ENCODE measurements around the gene ZIK1. TPM values are rescaled to one million over a fixed set of nuclear protein-coding genes. Genes with fewer than 3 reads are reported as not detected.

The ZIK1 gene
- total and polyA plus RNA-seq, 9 of the 15 experiments (the other 6 are each of a cell fraction or from before 2014, with no cell fraction given) = 0.03 to 0.42 (median 0.15) TPM; not detected in 1

DNA sequence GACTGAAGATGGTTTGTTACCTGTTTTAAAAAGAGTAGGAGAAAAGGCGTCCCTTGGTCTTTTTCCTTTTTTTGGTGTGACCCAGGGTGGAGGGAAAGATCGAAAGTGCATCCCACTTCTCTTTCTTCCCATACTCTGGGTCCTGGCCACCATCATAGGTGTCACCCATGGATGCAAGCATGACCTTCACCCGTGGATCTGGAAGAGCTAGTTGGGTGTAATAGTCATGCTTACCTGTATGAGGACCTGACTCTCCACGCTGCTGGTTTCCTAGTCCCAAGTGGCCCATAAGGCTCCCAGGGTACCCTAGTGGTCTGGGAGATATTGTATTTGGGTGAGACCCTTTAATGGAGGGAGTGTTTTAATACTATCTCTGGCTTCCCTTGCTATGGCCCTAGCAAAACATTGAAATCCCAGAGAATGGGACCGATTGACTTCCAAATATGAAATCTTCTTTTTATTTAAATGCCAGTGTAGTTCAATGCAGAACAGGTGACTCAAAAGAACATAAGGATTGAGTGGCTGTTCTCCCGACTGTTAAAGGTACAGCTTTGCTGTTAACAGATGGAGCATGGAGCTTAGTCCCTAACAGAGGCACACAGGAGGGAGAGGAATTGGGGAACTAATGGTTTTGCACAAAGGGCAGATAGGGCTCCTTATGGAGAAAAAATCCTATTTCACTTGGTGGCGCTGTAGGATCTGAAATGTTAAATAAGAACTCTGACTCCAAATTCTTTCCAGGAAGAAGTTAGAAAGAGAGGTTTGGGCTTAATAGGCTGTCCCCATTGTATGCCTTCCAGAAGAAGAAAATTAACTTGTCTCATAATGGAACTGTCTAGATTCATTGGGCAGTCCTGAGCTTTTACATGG, 17.3 kb upstream of the ZIK1 start (continued):
- TF ChIP-seq RAD21 (CRISPR knock-in tag; conservative IDR thresholded peaks at IDR 0.05 in 1 of 2, IDR thresholded peaks at IDR 0.05 in 1 of 2) = peak in 1 of 2 experiments; percentile 37; a peak in 1 of 4 replicates
- TF ChIP-seq, protein P1, sequence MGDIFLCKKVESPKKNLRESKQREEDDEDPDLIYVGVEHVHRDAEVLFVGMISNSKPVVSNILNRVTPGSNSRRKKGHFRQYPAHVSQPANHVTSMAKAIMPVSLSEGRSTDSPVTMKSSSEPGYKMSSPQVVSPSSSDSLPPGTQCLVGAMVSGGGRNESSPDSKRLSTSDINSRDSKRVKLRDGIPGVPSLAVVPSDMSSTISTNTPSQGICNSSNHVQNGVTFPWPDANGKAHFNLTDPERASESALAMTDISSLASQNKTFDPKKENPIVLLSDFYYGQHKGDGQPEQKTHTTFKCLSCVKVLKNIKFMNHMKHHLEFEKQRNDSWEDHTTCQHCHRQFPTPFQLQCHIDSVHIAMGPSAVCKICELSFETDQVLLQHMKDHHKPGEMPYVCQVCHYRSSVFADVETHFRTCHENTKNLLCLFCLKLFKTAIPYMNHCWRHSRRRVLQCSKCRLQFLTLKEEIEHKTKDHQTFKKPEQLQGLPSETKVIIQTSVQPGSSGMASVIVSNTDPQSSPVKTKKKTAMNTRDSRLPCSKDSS (IDR thresholded peaks at IDR 0.05; ENCODE audit: low read depth, partially characterized antibody) = peak; percentile 76
- TF ChIP-seq, protein P2, sequence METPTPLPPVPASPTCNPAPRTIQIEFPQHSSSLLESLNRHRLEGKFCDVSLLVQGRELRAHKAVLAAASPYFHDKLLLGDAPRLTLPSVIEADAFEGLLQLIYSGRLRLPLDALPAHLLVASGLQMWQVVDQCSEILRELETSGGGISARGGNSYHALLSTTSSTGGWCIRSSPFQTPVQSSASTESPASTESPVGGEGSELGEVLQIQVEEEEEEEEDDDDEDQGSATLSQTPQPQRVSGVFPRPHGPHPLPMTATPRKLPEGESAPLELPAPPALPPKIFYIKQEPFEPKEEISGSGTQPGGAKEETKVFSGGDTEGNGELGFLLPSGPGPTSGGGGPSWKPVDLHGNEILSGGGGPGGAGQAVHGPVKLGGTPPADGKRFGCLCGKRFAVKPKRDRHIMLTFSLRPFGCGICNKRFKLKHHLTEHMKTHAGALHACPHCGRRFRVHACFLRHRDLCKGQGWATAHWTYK (CRISPR knock-in tag; IDR thresholded peaks at IDR 0.05) = no peak
- TF ChIP-seq, protein P3, sequence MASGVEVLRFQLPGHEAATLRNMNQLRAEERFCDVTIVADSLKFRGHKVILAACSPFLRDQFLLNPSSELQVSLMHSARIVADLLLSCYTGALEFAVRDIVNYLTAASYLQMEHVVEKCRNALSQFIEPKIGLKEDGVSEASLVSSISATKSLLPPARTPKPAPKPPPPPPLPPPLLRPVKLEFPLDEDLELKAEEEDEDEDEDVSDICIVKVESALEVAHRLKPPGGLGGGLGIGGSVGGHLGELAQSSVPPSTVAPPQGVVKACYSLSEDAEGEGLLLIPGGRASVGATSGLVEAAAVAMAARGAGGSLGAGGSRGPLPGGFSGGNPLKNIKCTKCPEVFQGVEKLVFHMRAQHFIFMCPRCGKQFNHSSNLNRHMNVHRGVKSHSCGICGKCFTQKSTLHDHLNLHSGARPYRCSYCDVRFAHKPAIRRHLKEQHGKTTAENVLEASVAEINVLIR (CRISPR knock-in tag; IDR thresholded peaks at IDR 0.05) = no peak
- no peak for TF ChIP-seq MTF1 (CRISPR knock-in tag; IDR thresholded peaks at IDR 0.05; ENCODE audit: borderline replicate concordance)
- no peak for TF ChIP-seq THRAP3 (IDR thresholded peaks at IDR 0.05; ENCODE audit: borderline replicate concordance)
- no peak for TF ChIP-seq CHD1 (IDR thresholded peaks at IDR 0.05; ENCODE audit: low read length)
- TF ChIP-seq, protein P4, sequence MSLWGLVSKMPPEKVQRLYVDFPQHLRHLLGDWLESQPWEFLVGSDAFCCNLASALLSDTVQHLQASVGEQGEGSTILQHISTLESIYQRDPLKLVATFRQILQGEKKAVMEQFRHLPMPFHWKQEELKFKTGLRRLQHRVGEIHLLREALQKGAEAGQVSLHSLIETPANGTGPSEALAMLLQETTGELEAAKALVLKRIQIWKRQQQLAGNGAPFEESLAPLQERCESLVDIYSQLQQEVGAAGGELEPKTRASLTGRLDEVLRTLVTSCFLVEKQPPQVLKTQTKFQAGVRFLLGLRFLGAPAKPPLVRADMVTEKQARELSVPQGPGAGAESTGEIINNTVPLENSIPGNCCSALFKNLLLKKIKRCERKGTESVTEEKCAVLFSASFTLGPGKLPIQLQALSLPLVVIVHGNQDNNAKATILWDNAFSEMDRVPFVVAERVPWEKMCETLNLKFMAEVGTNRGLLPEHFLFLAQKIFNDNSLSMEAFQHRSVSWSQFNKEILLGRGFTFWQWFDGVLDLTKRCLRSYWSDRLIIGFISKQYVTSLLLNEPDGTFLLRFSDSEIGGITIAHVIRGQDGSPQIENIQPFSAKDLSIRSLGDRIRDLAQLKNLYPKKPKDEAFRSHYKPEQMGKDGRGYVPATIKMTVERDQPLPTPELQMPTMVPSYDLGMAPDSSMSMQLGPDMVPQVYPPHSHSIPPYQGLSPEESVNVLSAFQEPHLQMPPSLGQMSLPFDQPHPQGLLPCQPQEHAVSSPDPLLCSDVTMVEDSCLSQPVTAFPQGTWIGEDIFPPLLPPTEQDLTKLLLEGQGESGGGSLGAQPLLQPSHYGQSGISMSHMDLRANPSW (CRISPR knock-in tag; IDR thresholded peaks at IDR 0.05) = no peak
- no peak for TF ChIP-seq MXI1 (IDR thresholded peaks at IDR 0.05; ENCODE audit: low read depth, low read length)
- no peak for TF ChIP-seq HDAC2 (IDR thresholded peaks at IDR 0.05)
- TF ChIP-seq ZNF75A (CRISPR knock-in tag; IDR thresholded peaks at IDR 0.05) = no peak
- TF ChIP-seq, protein P5, sequence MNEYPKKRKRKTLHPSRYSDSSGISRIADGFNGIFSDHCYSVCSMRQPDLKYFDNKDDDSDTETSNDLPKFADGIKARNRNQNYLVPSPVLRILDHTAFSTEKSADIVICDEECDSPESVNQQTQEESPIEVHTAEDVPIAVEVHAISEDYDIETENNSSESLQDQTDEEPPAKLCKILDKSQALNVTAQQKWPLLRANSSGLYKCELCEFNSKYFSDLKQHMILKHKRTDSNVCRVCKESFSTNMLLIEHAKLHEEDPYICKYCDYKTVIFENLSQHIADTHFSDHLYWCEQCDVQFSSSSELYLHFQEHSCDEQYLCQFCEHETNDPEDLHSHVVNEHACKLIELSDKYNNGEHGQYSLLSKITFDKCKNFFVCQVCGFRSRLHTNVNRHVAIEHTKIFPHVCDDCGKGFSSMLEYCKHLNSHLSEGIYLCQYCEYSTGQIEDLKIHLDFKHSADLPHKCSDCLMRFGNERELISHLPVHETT (CRISPR knock-in tag; conservative IDR thresholded peaks at IDR 0.05 in 1 of 2, IDR thresholded peaks at IDR 0.05 in 1 of 2) = no peak
- peak; percentile 29; the same call in 1 of the 2 replicates for TF ChIP-seq JUN (IDR thresholded peaks at IDR 0.05; ENCODE audit: borderline replicate concordance, low read depth, low read length)
- no peak for TF ChIP-seq JUN (CRISPR knock-in tag; IDR thresholded peaks at IDR 0.05; ENCODE audit: borderline replicate concordance)
- peak; percentile 55; the same call in 1 of the 2 replicates for TF ChIP-seq EHMT2 (IDR thresholded peaks at IDR 0.05)
- no peak for TF ChIP-seq SMARCE1 (IDR thresholded peaks at IDR 0.05)
- TF ChIP-seq CHCHD3 (CRISPR knock-in tag; IDR thresholded peaks at IDR 0.05) = no peak
- TF ChIP-seq ZNF589 (CRISPR knock-in tag; IDR thresholded peaks at IDR 0.05; ENCODE audit: low read depth) = no peak

Data from K562 (cell line).